ENCODE measurements around the gene PADI1.

PADI1 gene

GRCh38 chr1:17212487-17213121 lies 7.7 kb downstream of the PADI1 start:
- TF ChIP-seq ZNF274 (IDR thresholded peaks at IDR 0.05; ENCODE audit: low read depth, low read length) (no peak), YY1 (IDR thresholded peaks at IDR 0.05; ENCODE audit: insufficient read depth, insufficient read length) (no peak), SUZ12 (IDR thresholded peaks at IDR 0.05; ENCODE audit: extremely low read depth, insufficient read depth, insufficient read length) (no peak)
- H3K9ac ChIP-seq (ENCODE audit: insufficient read length, low read depth): no peak overlapping the region
- peaks cover 17% of the 10 kb centered on the region for H3K4me1 ChIP-seq (ENCODE audit: insufficient read depth, insufficient read length)
- no peak overlapping the region for H3K4me3 ChIP-seq (ENCODE audit: insufficient read length, low read depth)
- peak; percentile 20 for DNase-seq (ENCODE audit: low read depth, low spot score)
- no peaks in the 10 kb centered on the region for H3K36me3 ChIP-seq (ENCODE audit: insufficient read depth, insufficient read length, low read length)
- no peaks in the 10 kb centered on the region for H3K27me3 ChIP-seq (ENCODE audit: insufficient read depth, insufficient read length)
- H3K9me3 ChIP-seq (ENCODE audit: insufficient read depth, low read length): no peaks in the 10 kb centered on the region

GRCh38 chr1:17213148-17213781 lies 8.3 kb downstream of the PADI1 start:
- Histone ChIP-seq H3K4me3 (ENCODE audit: insufficient read length, low read depth) (no peak overlapping the region), H3K27me3 (ENCODE audit: insufficient read depth, insufficient read length) (no peaks in the 10 kb centered on the region), H3K9ac (ENCODE audit: insufficient read length, low read depth) (no peak overlapping the region)

GRCh38 chr1:17213782-17214148 lies 8.8 kb downstream of the PADI1 start:
- Histone ChIP-seq H3K27me3 (ENCODE audit: insufficient read depth, insufficient read length) (no peaks in the 10 kb centered on the region), H3K36me3 (ENCODE audit: insufficient read depth, insufficient read length, low read length) (no peaks in the 10 kb centered on the region), H3K9ac (ENCODE audit: insufficient read length, low read depth) (no peak overlapping the region), H3K4me1 (ENCODE audit: insufficient read depth, insufficient read length) (peaks cover 17% of the 10 kb centered on the region), H3K4me3 (ENCODE audit: insufficient read length, low read depth) (no peak overlapping the region), H3K9me3 (ENCODE audit: insufficient read depth, low read length) (no peaks in the 10 kb centered on the region)
- no peak for TF ChIP-seq YY1 (IDR thresholded peaks at IDR 0.05; ENCODE audit: insufficient read depth, insufficient read length)
- TF ChIP-seq ZNF274 (IDR thresholded peaks at IDR 0.05; ENCODE audit: low read depth, low read length): no peak
- TF ChIP-seq SUZ12 (IDR thresholded peaks at IDR 0.05; ENCODE audit: extremely low read depth, insufficient read depth, insufficient read length): no peak
- no peak for DNase-seq (ENCODE audit: low read depth, low spot score)

More at GRCh38 chr1:17213148-17213781, 8.3 kb downstream of the PADI1 start:
- DNase-seq (ENCODE audit: low read depth, low spot score): no peak
- no peaks in the 10 kb centered on the region for H3K36me3 ChIP-seq (ENCODE audit: insufficient read depth, insufficient read length, low read length)
- peaks cover 17% of the 10 kb centered on the region for H3K4me1 ChIP-seq (ENCODE audit: insufficient read depth, insufficient read length)
- TF ChIP-seq SUZ12 (IDR thresholded peaks at IDR 0.05; ENCODE audit: extremely low read depth, insufficient read depth, insufficient read length): no peak
- no peak for TF ChIP-seq ZNF274 (IDR thresholded peaks at IDR 0.05; ENCODE audit: low read depth, low read length)
- no peak for TF ChIP-seq YY1 (IDR thresholded peaks at IDR 0.05; ENCODE audit: insufficient read depth, insufficient read length)
- no peaks in the 10 kb centered on the region for H3K9me3 ChIP-seq (ENCODE audit: insufficient read depth, low read length)

- TF ChIP-seq ZNF274 (IDR thresholded peaks at IDR 0.05; ENCODE audit: low read depth, low read length): no peak
- no peak for TF ChIP-seq YY1 (IDR thresholded peaks at IDR 0.05; ENCODE audit: insufficient read depth, insufficient read length)
- TF ChIP-seq SUZ12 (IDR thresholded peaks at IDR 0.05; ENCODE audit: extremely low read depth, insufficient read depth, insufficient read length): no peak
- DNase-seq (ENCODE audit: low read depth, low spot score): no peak
- H3K36me3 ChIP-seq (ENCODE audit: insufficient read depth, insufficient read length, low read length): no peaks in the 10 kb centered on the region
- no peak overlapping the region for H3K4me3 ChIP-seq (ENCODE audit: insufficient read length, low read depth)
- H3K4me1 ChIP-seq (ENCODE audit: insufficient read depth, insufficient read length): peaks cover 17% of the 10 kb centered on the region
- H3K9ac ChIP-seq (ENCODE audit: insufficient read length, low read depth): no peak overlapping the region
- H3K9me3 ChIP-seq (ENCODE audit: insufficient read depth, low read length): no peaks in the 10 kb centered on the region
- no peaks in the 10 kb centered on the region for H3K27me3 ChIP-seq (ENCODE audit: insufficient read depth, insufficient read length)
These were observed 10.1 kb downstream of the PADI1 start for GRCh38 chr1:17214876-17215544.

GRCh38 chr1:17215545-17215890 lies 10.6 kb downstream of the PADI1 start:
- no peak overlapping the region for H3K4me3 ChIP-seq (ENCODE audit: insufficient read length, low read depth)
- no peaks in the 10 kb centered on the region for H3K36me3 ChIP-seq (ENCODE audit: insufficient read depth, insufficient read length, low read length)
- peaks cover 15% of the 10 kb centered on the region for H3K4me1 ChIP-seq (ENCODE audit: insufficient read depth, insufficient read length)
- DNase-seq (ENCODE audit: low read depth, low spot score): no peak
- no peak overlapping the region for H3K9ac ChIP-seq (ENCODE audit: insufficient read length, low read depth)
- H3K9me3 ChIP-seq (ENCODE audit: insufficient read depth, low read length): no peaks in the 10 kb centered on the region
- no peaks in the 10 kb centered on the region for H3K27me3 ChIP-seq (ENCODE audit: insufficient read depth, insufficient read length)
- TF ChIP-seq YY1 (IDR thresholded peaks at IDR 0.05; ENCODE audit: insufficient read depth, insufficient read length) (no peak), ZNF274 (IDR thresholded peaks at IDR 0.05; ENCODE audit: low read depth, low read length) (no peak), SUZ12 (IDR thresholded peaks at IDR 0.05; ENCODE audit: extremely low read depth, insufficient read depth, insufficient read length) (no peak)

GRCh38 chr1:17216078-17216477 lies 11.2 kb downstream of the PADI1 start:
- no peak overlapping the region for H3K9ac ChIP-seq (ENCODE audit: insufficient read length, low read depth)
- no peak for TF ChIP-seq ZNF274 (IDR thresholded peaks at IDR 0.05; ENCODE audit: low read depth, low read length)
- TF ChIP-seq SUZ12 (IDR thresholded peaks at IDR 0.05; ENCODE audit: extremely low read depth, insufficient read depth, insufficient read length): no peak
- no peaks in the 10 kb centered on the region for H3K9me3 ChIP-seq (ENCODE audit: insufficient read depth, low read length)
- no peaks in the 10 kb centered on the region for H3K27me3 ChIP-seq (ENCODE audit: insufficient read depth, insufficient read length)
- H3K4me3 ChIP-seq (ENCODE audit: insufficient read length, low read depth): no peak overlapping the region
- H3K36me3 ChIP-seq (ENCODE audit: insufficient read depth, insufficient read length, low read length): no peaks in the 10 kb centered on the region
- no peak for DNase-seq (ENCODE audit: low read depth, low spot score)
- peaks cover 14% of the 10 kb centered on the region for H3K4me1 ChIP-seq (ENCODE audit: insufficient read depth, insufficient read length)

- Histone ChIP-seq H3K27me3 (ENCODE audit: insufficient read depth, insufficient read length) (no peaks in the 10 kb centered on the region), H3K4me3 (ENCODE audit: insufficient read length, low read depth) (no peak overlapping the region), H3K9me3 (ENCODE audit: insufficient read depth, low read length) (no peaks in the 10 kb centered on the region), H3K9ac (ENCODE audit: insufficient read length, low read depth) (no peak overlapping the region), H3K36me3 (ENCODE audit: insufficient read depth, insufficient read length, low read length) (no peaks in the 10 kb centered on the region), H3K4me1 (ENCODE audit: insufficient read depth, insufficient read length) (peaks cover 7% of the 10 kb centered on the region)
- TF ChIP-seq ZNF274 (IDR thresholded peaks at IDR 0.05; ENCODE audit: low read depth, low read length): no peak
- no peak for TF ChIP-seq SUZ12 (IDR thresholded peaks at IDR 0.05; ENCODE audit: extremely low read depth, insufficient read depth, insufficient read length)
- TF ChIP-seq YY1 (IDR thresholded peaks at IDR 0.05; ENCODE audit: insufficient read depth, insufficient read length): no peak
- DNase-seq (ENCODE audit: low read depth, low spot score): no peak
These were observed 12.7 kb downstream of the PADI1 start for GRCh38 chr1:17217607-17218006.

Measured in NT2/D1 (cell line).